Activated T-cell treated with anti-CD3 and anti-CD28 coated beads, Interleukin-2, amount 50 U/mL, for 4 hours (primary cell): ENCODE measurements around the gene TMEM131. TPM values are rescaled to one million over a fixed set of nuclear protein-coding genes. Genes with fewer than 3 reads are reported as not detected.

Experiments used
- ATAC-seq, 2 donors: fragments of 200-7000 bp; cut with Tn5 transposase; one replicate each; pipeline ENCODE4 v1.10.0; 2021
- DNase-seq: peaks from one replicate; pipeline ENCODE4 v3.0.0-alpha.2; 2020
- H3K27me3 Mint-ChIP-seq: one replicate; pipeline ENCODE4 v1.8.0; 2021; ENCODE audit warnings: low read depth, mixed read lengths
- H3K36me3 Mint-ChIP-seq: one replicate; pipeline ENCODE4 v1.8.0; 2022; ENCODE audit warnings: mixed read lengths; ENCODE audit not compliant: insufficient read depth
- H3K4me1 Mint-ChIP-seq: one replicate; pipeline ENCODE4 v1.8.0; 2021; ENCODE audit warnings: low read depth, mixed read lengths
- H3K4me3 Mint-ChIP-seq: one replicate; pipeline ENCODE4 v1.8.0; 2021; ENCODE audit warnings: mild to moderate bottlenecking, moderate library complexity, mixed read lengths
- H3K9me3 Mint-ChIP-seq: one replicate; pipeline ENCODE4 v1.8.0; 2021; ENCODE audit warnings: mixed read lengths
- total RNA-seq, 3 donors: library from RNA; stranded (reverse); gene quantifications; one replicate each; pipeline ENCODE4 v1.2.1, GENCODE V29; 2021

TMEM131 gene
- total RNA-seq, 3 donors from 2014 or later = 23.9 to 31.6 (median 28.3) TPM

DNA sequence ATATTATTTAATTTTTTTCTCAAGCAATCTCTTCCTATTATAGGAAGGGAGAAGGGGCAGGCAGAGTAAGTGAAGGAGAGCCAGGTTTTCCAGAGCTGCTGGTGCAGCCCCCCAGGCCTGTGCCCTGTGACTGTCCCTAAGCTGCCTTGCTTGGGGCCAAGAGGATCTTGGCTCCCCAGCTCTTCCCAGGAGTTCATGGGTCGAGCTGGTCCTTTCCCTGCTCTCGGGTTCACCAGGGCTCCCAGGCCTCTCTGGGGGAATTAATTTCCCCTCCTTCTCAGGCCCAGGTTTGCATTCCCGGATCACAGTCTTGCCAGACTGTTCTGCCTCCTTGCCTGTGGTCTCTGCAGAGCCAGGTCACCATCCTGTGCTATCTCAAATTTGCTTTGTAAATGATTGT, 12.7 kb upstream of the TMEM131 start:
- no peak overlapping the region for H3K4me3 Mint-ChIP-seq
- H3K36me3 Mint-ChIP-seq = no peaks in the 10 kb centered on the region
- ATAC-seq (no peak), DNase-seq (no peak)
- H3K27me3 Mint-ChIP-seq = no peaks in the 10 kb centered on the region
- H3K4me1 Mint-ChIP-seq = peaks cover 4% of the 10 kb centered on the region
- H3K9me3 Mint-ChIP-seq = no peaks in the 10 kb centered on the region

DNA sequence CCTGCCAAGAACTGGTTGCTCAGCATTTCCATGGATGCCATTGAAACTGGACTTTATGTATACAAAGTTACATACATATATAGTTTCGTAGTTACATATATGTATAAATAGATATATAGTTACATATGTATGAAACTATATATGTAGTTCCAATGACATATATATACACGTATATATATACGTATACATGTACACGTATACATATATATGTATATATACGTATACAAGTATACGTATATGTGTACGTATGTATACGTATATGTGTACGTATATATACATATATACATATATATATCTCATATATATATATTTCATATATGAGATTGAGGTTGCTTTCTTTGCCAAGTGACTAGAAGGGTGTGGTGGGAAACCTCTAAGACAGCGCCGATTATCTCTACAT, 10.6 kb upstream of the TMEM131 start:
- no peak overlapping the region for H3K4me3 Mint-ChIP-seq
- no peak for ATAC-seq
- no peaks in the 10 kb centered on the region for H3K27me3 Mint-ChIP-seq
- DNase-seq = no peak
- H3K9me3 Mint-ChIP-seq = no peaks in the 10 kb centered on the region
- H3K4me1 Mint-ChIP-seq = no peaks in the 10 kb centered on the region
- H3K36me3 Mint-ChIP-seq = no peaks in the 10 kb centered on the region

DNA sequence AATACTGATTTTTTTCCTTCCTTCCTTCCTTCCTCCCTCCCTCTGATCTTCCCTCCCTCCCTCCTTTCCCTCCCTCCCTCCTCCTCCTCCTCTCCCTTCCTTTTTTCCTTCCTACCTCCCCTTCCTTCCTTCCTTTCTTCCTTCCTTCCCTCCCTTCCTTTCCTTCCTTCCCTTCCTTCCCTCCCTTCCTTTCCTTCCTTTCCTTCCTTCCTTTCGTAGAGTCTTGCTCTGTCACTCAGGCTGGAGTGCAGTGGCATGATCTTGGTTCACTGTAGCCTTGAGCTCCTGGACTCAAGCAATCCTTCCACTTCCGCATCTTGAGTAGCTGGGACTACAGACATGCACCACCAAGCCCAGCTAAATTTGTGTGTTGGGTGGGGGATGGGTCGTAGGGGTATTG, 8.9 kb upstream of the TMEM131 start:
- H3K4me3 Mint-ChIP-seq = no peak overlapping the region
- H3K27me3 Mint-ChIP-seq = no peaks in the 10 kb centered on the region
- DNase-seq (no peak), ATAC-seq (no peak)
- H3K36me3 Mint-ChIP-seq = no peaks in the 10 kb centered on the region
- H3K4me1 Mint-ChIP-seq = no peaks in the 10 kb centered on the region
- H3K9me3 Mint-ChIP-seq = no peaks in the 10 kb centered on the region

DNA sequence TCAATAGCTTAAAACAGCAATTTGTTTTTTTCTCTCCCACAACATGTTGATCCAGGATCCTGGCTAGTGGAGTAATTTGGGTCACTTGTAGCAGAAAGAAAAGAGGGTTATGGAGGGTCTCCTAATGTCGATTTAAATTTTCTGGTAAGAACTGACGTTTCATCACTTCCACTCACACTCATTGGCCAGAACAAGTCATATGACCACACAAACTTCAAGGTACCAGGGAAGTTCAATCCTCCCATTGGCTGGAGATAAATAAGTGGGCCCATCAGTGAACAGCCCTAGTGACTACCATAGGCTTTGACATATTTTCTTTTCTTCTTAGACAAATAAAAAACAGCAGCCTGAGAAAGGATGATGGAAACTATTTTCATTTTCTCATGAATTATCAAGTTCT, 8.3 kb upstream of the TMEM131 start:
- ATAC-seq (no peak), DNase-seq (no peak)
- Mint-ChIP-seq H3K4me1 (no peaks in the 10 kb centered on the region), H3K4me3 (no peak overlapping the region), H3K27me3 (no peaks in the 10 kb centered on the region), H3K36me3 (no peaks in the 10 kb centered on the region), H3K9me3 (no peaks in the 10 kb centered on the region)

DNA sequence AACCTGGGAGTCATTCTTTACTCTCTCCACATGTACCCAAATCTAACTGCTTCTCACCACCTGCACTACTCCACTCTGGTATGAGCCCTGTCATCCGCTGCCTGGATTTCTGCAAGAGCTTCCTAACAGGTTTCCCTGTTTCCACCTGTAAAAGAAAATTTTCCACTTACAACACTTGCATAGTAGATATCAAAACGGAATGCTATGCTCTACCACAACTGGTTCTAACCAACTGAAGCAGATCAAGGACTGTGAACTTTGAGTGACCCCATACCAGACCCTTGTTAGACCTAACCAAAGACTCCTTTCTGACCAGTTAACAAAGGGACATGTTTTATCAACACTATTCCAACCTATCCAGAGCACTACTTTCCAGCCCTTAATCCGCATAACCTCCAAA, 3.8 kb upstream of the TMEM131 start:
- Mint-ChIP-seq H3K27me3 (no peaks in the 10 kb centered on the region), H3K4me3 (no peak overlapping the region), H3K9me3 (no peaks in the 10 kb centered on the region), H3K4me1 (peaks cover 5% of the 10 kb centered on the region), H3K36me3 (no peaks in the 10 kb centered on the region)
- ATAC-seq (no peak), DNase-seq (no peak)

DNA sequence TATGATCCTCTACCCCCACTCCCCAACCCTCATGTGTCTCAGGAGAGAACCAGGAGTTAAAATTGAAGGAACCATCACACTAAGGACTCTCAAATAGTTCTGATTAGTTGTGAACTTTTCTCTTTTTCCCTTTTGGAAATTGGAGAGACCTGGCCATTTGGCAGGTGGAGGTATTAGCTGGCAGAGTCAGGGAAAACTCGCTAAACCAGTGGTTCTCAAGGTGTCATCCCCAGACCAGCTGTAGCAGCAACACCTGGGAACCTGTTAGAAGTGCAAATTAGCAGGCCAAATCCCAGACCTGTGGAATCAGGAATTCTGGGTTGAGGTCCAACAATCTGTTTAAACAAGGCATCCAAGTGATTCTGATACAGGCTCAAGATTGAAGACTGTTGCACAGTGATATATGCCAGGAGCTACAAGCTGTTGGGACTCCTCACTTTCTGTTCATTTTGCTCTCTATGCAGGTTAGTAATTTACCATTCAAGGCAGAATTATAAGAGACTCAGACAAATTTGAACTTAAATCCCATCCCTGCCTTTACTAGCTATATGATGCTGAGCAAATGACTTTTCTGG, 2.8 kb upstream of the TMEM131 start:
- H3K4me3 Mint-ChIP-seq = no peak overlapping the region
- H3K36me3 Mint-ChIP-seq = no peaks in the 10 kb centered on the region
- no peaks in the 10 kb centered on the region for H3K9me3 Mint-ChIP-seq
- H3K4me1 Mint-ChIP-seq = peaks cover 15% of the 10 kb centered on the region
- no peaks in the 10 kb centered on the region for H3K27me3 Mint-ChIP-seq
- ATAC-seq (no peak), DNase-seq (no peak)

DNA sequence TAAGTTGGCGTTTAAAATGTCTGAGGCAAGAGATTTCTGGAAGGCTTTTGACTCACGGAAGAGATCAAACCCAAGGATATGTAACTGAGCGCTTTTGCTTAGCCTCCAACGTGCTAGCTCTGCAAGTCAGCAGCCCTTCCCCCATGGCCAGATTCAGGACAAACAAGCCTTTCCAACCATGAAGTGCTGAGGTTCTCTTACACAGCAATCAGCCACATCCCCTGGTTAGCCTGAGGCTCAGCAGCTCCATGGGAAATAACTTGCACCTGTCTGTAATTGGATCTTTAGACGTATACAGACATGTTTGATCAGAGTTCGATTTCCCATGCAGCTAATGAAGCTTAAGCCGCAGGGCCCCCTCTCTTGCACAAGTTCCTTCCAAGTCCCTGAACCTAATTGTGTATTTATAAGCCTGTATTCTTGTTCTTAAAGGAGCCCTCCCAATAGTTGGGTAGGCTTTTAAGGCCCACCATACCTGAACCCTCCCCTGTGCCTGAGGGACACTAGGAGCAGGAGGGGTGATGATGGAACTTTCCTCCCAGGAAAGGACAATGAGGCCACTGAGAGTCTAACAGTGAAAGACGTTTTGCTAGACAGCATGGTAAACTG, 2.1 kb upstream of the TMEM131 start:
- Mint-ChIP-seq H3K4me1 (peaks cover 21% of the 10 kb centered on the region), H3K4me3 (no peak overlapping the region), H3K27me3 (no peaks in the 10 kb centered on the region), H3K9me3 (no peaks in the 10 kb centered on the region), H3K36me3 (no peaks in the 10 kb centered on the region)
- DNase-seq = no peak
- no peak for ATAC-seq

DNA sequence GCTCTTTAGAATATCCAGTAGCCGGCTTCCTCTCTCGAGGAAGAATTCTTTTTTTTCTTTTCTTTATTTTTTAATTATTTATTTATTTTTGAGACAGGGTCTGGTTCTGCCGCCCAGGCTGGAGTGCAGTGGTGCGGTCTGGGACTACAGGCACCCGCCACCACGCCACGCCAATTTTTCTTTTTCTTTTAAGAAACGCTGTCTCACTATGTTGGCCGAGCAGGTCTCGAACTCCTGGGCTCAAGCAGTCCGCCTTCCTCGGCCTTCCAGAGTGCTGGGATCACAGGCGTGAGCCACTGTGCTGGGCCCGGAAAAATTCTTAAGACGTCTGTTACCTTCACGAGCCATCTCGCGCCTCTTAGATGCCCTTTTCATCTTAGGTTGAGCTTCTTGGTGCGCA, 931 bp upstream of the TMEM131 start:
- Mint-ChIP-seq H3K9me3 (no peaks in the 10 kb centered on the region), H3K4me1 (peaks cover 30% of the 10 kb centered on the region), H3K27me3 (no peaks in the 10 kb centered on the region), H3K4me3 (peak overlapping the region; percentile 84), H3K36me3 (no peaks in the 10 kb centered on the region)
- DNase-seq (no peak), ATAC-seq (no peak)

DNA sequence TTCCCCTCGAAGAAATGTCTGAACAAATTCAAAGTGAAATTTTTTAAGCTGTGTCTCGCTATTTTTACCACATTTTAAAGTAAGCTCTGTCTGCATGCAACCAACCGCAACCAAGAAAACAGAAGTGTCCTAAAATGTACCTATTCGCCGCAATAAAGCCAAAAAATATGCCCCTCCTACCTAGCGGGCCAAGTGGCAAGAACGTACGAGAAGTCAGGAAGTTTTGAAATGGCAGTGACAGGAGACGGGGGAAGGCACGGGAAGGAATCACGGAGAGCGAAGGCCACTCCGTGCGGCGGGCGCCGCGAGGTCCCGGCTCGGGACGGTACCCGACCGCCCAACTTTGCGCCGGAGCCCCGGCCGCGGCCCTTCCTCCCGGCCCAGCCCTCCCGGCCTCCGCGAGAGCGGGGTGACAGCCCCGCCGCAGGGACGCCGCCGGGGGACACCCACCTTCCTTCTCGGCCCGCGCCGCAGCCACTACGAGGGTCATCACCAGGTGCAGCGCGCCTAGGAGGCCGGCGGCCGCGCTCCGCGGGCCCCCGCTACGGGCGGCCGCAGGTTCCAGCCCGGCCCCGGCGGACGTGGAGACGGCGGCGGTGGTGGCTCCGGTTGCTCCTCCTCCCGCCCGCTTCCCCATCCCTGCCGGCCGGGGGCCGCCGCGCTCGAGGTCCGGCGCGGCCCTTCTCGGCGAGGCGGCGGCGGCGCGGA, 568 bp downstream of the TMEM131 start:
- peak overlapping the region; percentile 90 for H3K4me3 Mint-ChIP-seq
- H3K9me3 Mint-ChIP-seq = no peaks in the 10 kb centered on the region
- DNase-seq = peak; percentile 28
- H3K4me1 Mint-ChIP-seq = peaks cover 43% of the 10 kb centered on the region
- no peaks in the 10 kb centered on the region for H3K36me3 Mint-ChIP-seq
- ATAC-seq = peak; percentile 36 to 47
- no peaks in the 10 kb centered on the region for H3K27me3 Mint-ChIP-seq

DNA sequence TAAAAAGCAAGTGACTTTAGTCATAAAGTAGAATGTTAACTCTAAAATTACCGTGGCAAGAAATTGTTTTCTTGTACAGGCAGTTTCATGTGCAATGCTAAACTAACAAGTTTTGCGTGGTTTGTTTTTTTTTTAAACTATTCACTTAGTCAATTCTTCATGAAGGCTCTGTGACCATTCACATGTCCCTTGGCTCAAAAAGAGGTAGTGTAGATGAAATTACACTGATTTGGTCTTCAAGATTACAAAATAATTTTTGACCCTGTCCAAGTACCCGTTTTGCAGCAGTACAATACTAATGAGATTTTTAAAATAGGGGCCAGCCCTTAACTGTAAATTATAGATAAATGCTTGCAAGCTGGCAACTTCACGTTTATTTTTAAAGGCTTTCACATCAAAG, 1.3 kb downstream of the TMEM131 start:
- no peaks in the 10 kb centered on the region for H3K9me3 Mint-ChIP-seq
- ATAC-seq (no peak), DNase-seq (no peak)
- H3K27me3 Mint-ChIP-seq = no peaks in the 10 kb centered on the region
- no peaks in the 10 kb centered on the region for H3K36me3 Mint-ChIP-seq
- H3K4me3 Mint-ChIP-seq = peak overlapping the region; percentile 90
- H3K4me1 Mint-ChIP-seq = peaks cover 49% of the 10 kb centered on the region

DNA sequence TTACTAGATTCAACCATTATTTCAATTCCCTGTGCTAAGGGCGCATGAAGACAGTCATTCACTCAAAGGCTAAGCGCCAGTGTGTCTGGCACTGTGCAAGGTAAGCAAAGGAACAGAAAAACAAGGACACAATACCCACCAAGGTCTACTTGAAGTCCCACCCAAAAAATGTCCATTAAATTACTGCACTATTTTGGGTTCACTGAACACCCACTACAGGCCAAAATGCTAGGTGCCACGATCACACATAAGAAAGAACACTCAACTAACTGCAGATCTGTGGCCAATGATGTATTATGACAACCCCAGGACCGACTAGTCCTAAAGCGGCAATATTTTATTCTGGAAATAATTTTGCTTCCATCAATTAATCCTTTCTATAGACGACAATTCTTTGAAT, 1.8 kb downstream of the TMEM131 start:
- H3K27me3 Mint-ChIP-seq = no peaks in the 10 kb centered on the region
- ATAC-seq (no peak), DNase-seq (no peak)
- H3K36me3 Mint-ChIP-seq = no peaks in the 10 kb centered on the region
- H3K4me1 Mint-ChIP-seq = peaks cover 49% of the 10 kb centered on the region
- no peaks in the 10 kb centered on the region for H3K9me3 Mint-ChIP-seq
- H3K4me3 Mint-ChIP-seq = peak overlapping the region; percentile 90

DNA sequence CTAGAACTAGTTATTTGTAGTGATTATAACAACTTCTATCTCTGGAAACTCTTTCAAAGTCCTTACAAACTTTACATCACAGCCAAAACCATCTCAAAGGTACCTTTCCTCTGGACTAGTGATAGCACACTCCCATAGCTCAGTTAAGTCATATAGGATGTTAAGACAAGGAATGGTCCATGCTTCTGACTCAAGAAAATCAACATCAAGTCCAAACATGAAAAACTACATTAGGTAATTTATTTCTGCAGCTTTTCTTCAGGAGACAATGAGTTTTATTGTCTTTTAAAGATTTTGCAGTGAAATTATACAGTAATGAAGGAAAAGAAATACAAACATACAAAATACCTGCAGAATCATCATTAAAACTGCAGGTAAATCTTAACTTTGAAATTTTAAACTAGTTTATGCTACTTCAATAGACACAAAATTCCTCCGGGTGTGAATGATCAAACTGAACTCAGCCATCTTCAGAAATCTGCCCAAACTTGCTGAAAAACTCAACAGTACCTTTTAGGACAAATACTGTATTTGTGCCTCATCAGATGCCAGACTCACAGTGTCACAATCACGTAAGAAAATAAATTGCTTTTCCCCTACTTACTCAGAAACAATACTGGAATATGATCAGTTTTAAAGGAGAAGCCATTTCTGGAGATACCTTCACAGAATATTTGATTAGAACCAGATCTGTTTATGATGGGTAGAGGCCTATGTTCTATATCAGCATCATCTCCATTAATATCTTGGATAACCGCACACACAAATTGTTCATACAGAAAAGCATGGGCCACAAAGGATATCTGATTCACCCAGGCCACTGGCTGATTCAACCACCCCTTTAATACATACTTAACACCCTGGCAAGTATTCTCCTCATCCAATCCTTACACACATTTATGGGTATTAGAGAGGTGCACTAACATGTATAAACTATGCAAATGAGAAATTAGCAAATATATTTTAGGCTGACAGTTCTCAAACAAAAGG, 2.6 kb downstream of the TMEM131 start:
- Mint-ChIP-seq H3K4me1 (peaks cover 56% of the 10 kb centered on the region), H3K4me3 (peak overlapping the region; percentile 90), H3K36me3 (peaks cover 7% of the 10 kb centered on the region), H3K27me3 (no peaks in the 10 kb centered on the region), H3K9me3 (peaks cover 6% of the 10 kb centered on the region)
- DNase-seq = no peak
- no peak for ATAC-seq

DNA sequence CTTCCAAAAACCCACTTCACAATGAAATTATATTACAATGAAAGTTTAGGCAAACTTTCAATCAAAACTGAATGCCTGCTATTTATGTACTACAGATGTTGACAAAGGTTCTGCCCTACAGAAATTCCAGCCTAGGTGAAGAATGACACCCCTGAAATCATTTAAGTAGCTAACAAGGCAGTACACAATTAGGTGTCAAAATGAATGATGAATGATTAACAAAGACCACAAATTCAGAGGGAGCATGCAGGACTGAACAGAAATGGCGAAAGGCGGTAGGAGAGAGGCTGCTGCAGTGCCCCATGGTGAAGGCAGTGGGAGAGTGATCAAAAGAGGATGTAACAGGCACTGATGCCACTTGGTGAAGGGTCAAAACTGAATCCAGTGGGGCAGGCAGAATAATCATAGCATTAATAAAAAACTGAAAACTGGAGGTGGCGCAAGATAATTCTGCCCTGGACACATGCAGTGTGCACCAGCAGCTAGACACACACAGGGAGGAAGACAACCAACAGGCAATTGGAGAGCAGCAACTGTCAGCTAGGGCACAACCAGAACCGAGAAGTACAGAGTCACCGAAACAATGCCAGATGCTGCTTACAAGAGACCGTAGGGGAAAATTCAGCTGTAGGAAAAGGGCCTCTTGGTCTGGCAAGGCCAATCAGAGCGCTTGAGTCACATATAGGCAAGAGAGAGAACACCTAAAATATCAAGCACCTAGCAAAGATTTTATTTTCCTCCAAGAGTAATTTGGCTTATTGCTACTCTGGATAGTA, 4.5 kb downstream of the TMEM131 start:
- peaks cover 6% of the 10 kb centered on the region for H3K9me3 Mint-ChIP-seq
- no peaks in the 10 kb centered on the region for H3K27me3 Mint-ChIP-seq
- H3K36me3 Mint-ChIP-seq = peaks cover 7% of the 10 kb centered on the region
- H3K4me1 Mint-ChIP-seq = peaks cover 62% of the 10 kb centered on the region
- H3K4me3 Mint-ChIP-seq = no peak overlapping the region
- ATAC-seq = no peak
- DNase-seq = no peak

DNA sequence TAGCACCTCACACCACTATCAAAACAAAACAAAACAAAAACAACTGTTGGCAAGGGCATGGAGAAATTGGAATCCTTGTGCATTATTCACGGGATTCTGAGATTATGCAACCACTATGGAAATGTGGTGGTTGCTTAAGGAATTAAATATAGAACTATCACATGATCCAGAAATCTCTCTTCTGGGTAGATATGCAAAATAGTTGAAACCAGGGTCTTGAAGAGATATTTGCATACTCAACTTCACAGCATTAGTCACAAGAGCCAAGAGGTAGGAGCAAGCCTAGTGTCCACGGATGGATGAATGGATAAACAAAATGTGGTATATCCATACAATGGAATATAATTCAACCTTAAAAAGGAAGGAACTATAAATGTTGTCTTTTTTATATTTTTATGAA, 7.0 kb downstream of the TMEM131 start:
- peaks cover 10% of the 10 kb centered on the region for H3K36me3 Mint-ChIP-seq
- H3K27me3 Mint-ChIP-seq = no peaks in the 10 kb centered on the region
- ATAC-seq (no peak), DNase-seq (no peak)
- peaks cover 61% of the 10 kb centered on the region for H3K4me1 Mint-ChIP-seq
- H3K4me3 Mint-ChIP-seq = no peak overlapping the region
- H3K9me3 Mint-ChIP-seq = peaks cover 6% of the 10 kb centered on the region
